Thoracic aorta (tissue), 2 donors: Measurements from ENCODE around the gene DARS2. TPM values are rescaled to one million over a fixed set of nuclear protein-coding genes. Genes with fewer than 3 reads are reported as not detected.

Experiments used
- ATAC-seq: fragments of 150-250 bp; one replicate; pipeline ENCODE4 v1.8.0; 2017; ENCODE audit warnings: low read depth; ENCODE audit not compliant: insufficient number of reproducible peaks, low FRiP score
- DNase-seq: peaks from one replicate; pipeline ENCODE4 v3.0.0-alpha.2; 2020; ENCODE audit warnings: low spot score
- H3K27ac ChIP-seq, 2 donors: fragments of 200-600 bp; sonication (generic); 1 replicate in 1 of 2; 2 replicates in 1 of 2; pipeline ENCODE4 v1.5.1; 2016; ENCODE audit warnings: mild to moderate bottlenecking in 2 of 2, moderate library complexity in 2 of 2
- H3K27me3 ChIP-seq: fragments of 200-600 bp; sonication (generic); replicated peaks from 2 replicates; pipeline ENCODE4 v1.6.0; 2016; ENCODE audit warnings: mild to moderate bottlenecking; ENCODE audit not compliant: insufficient read depth
- H3K36me3 ChIP-seq: fragments of 200-600 bp; sonication (generic); one replicate; pipeline ENCODE4 v1.5.1; 2016
- H3K4me1 ChIP-seq, 2 donors: fragments of 200-600 bp; sonication (generic); 1 replicate in 1 of 2; 2 replicates in 1 of 2; pipeline versions ENCODE4 v1.5.1 to v1.6.0; 2016; ENCODE audit warnings: low read depth in 2 of 2, mild to moderate bottlenecking in 1 of 2; ENCODE audit not compliant: control insufficient read depth in 1 of 2
- H3K4me3 ChIP-seq: fragments of 200-600 bp; sonication (generic); 2 replicates; pipeline ENCODE4 v1.5.1; 2016; ENCODE audit warnings: mild to moderate bottlenecking
- H3K9me3 ChIP-seq: fragments of 200-600 bp; sonication (generic); 2 replicates; pipeline ENCODE4 v1.5.1; 2016
- total RNA-seq, 2 donors: library from RNA; depleted of rRNA; stranded (reverse); fragments of >200 nt; gene quantifications; one replicate each; pipeline versions ENCODE4 v1.1.0 to v1.2.3, GENCODE V29; 2016
- TF ChIP-seq, protein P1 (sequence below): fragments of 200-600 bp; sonication (generic); IDR thresholded peaks from one replicate; pipeline ENCODE4 v1.5.1; 2019; ENCODE audit warnings: antibody characterized with exemption

Gene DARS2
- total RNA-seq, 2 donors from 2014 or later, result 9.2 to 10.0 TPM

- Histone ChIP-seq H3K36me3 (peaks cover 14% of the 10 kb centered on the region), H3K27me3 (no peaks in the 10 kb centered on the region), H3K4me3 (no peak overlapping the region), H3K27ac (no peak overlapping the region), H3K4me1 (no peaks in the 10 kb centered on the region), H3K9me3 (no peaks in the 10 kb centered on the region)
- ATAC-seq, result no peak
- TF ChIP-seq, protein P1, sequence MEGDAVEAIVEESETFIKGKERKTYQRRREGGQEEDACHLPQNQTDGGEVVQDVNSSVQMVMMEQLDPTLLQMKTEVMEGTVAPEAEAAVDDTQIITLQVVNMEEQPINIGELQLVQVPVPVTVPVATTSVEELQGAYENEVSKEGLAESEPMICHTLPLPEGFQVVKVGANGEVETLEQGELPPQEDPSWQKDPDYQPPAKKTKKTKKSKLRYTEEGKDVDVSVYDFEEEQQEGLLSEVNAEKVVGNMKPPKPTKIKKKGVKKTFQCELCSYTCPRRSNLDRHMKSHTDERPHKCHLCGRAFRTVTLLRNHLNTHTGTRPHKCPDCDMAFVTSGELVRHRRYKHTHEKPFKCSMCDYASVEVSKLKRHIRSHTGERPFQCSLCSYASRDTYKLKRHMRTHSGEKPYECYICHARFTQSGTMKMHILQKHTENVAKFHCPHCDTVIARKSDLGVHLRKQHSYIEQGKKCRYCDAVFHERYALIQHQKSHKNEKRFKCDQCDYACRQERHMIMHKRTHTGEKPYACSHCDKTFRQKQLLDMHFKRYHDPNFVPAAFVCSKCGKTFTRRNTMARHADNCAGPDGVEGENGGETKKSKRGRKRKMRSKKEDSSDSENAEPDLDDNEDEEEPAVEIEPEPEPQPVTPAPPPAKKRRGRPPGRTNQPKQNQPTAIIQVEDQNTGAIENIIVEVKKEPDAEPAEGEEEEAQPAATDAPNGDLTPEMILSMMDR, result no peak
- no peak for DNase-seq
Measured at GRCh38 chr1:173884701-173885100, 60.2 kb downstream of the DARS2 start.

DNA sequence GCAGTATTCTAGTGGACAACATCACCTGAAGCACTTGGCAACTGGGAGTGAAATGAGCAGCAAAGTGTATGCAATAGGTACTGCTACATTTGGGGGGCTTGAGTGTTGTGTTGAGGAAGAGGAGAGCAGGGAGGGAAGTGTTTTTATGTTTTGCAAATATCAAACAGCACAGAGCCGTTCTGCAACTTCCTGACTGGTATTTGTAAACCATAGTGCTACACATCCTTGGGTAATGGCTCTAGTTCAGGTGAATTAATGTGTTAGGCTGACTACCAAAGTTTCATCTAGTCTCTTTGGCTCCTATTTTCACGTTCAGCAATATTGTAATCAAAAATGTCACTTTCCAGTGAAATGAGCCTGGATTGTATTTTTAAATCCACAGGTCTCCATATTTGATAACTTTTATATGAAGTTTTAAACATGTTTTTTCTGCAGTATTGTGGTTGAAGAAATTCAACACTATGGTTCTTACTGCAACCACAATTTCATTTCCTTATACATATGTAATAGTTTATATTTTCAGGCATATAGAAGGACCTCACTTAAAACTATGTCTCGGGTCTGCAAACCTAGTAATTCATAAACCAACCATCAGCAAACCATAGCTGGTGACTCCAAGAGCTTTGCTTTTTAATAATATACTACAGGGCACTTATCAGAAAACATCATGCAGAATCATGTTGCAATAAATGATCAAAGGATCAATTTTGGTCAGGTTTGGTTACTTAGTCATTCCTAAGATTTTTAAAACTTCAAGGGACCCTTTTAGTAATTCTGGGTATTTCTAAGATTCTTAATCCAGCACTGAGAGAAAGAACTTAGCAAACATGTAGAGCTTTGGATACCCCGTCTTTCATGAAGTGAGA, 62.5 kb downstream of the DARS2 start:
- TF ChIP-seq, protein P1, result no peak

DNA sequence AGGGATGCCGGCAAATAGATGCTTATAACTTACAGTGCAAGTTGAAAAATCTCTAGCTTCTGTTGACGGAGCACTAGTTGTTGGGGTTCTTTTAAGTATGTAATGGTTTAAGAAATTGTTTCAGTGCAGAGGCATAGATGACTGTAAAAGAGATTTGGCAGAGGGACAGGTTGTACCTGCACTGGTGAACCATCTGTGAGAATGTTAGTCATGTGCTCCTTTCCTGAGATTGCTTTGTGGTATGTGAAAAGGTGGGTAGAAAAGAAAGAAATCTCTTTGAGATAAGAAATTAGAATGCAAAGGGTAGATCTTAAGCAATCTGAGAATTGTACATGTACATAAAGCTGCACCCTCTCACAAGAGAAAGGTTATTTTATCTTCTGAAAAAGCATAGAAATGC, 63.2 kb downstream of the DARS2 start:
- peaks cover 14% of the 10 kb centered on the region for H3K36me3 ChIP-seq
- no peak for DNase-seq

More for the DNA sequence above, 62.5 kb downstream of the DARS2 start:
- no peaks in the 10 kb centered on the region for H3K27me3 ChIP-seq
- H3K4me1 ChIP-seq, result no peaks in the 10 kb centered on the region
- ATAC-seq (no peak), DNase-seq (no peak)
- peaks cover 14% of the 10 kb centered on the region for H3K36me3 ChIP-seq
- no peak overlapping the region for H3K27ac ChIP-seq
- H3K4me3 ChIP-seq, result no peak overlapping the region
- H3K9me3 ChIP-seq, result no peaks in the 10 kb centered on the region

GRCh38 chr1:173888749-173889148, 64.3 kb downstream of the DARS2 start:
- no peak for ATAC-seq

More for the DNA sequence above, 63.2 kb downstream of the DARS2 start:
- no peaks in the 10 kb centered on the region for H3K27me3 ChIP-seq
- TF ChIP-seq, protein P1, result no peak
- no peaks in the 10 kb centered on the region for H3K4me1 ChIP-seq
- no peaks in the 10 kb centered on the region for H3K9me3 ChIP-seq
- no peak overlapping the region for H3K27ac ChIP-seq
- no peak for ATAC-seq
- H3K4me3 ChIP-seq, result no peak overlapping the region

GRCh38 chr1:173889885-173890284, 65.4 kb downstream of the DARS2 start:
- no peak for DNase-seq
- no peaks in the 10 kb centered on the region for H3K4me1 ChIP-seq
- TF ChIP-seq, protein P1, result no peak
- H3K36me3 ChIP-seq, result peaks cover 14% of the 10 kb centered on the region
- H3K27me3 ChIP-seq, result no peaks in the 10 kb centered on the region
- no peaks in the 10 kb centered on the region for H3K9me3 ChIP-seq
- ATAC-seq, result no peak
- no peak overlapping the region for H3K27ac ChIP-seq
- no peak overlapping the region for H3K4me3 ChIP-seq

More at GRCh38 chr1:173888749-173889148, 64.3 kb downstream of the DARS2 start:
- no peaks in the 10 kb centered on the region for H3K4me1 ChIP-seq
- no peak for DNase-seq
- peaks cover 14% of the 10 kb centered on the region for H3K36me3 ChIP-seq
- H3K9me3 ChIP-seq, result no peaks in the 10 kb centered on the region
- no peaks in the 10 kb centered on the region for H3K27me3 ChIP-seq
- TF ChIP-seq, protein P1, result no peak
- H3K27ac ChIP-seq, result no peak overlapping the region
- no peak overlapping the region for H3K4me3 ChIP-seq
